Retinal pigment epithelial cell (primary cell): ENCODE results near the gene U2AF1.
"Not testable (repeated sequence)": the region's sequence is repeated elsewhere in the genome, so short reads cannot be mapped to it uniquely, and the experiment has no call there.

Experiments
- DNase-seq: peaks from one replicate; pipeline ENCODE4 v3.0.0-alpha.2; 2010; ENCODE audit warnings: low read depth
- H3K4me3 ChIP-seq: 2 replicates; pipeline ENCODE4 v1.5.1; 2011; ENCODE audit warnings: mild to moderate bottlenecking, low read length, control low read depth, moderate library complexity

Gene U2AF1

DNA sequence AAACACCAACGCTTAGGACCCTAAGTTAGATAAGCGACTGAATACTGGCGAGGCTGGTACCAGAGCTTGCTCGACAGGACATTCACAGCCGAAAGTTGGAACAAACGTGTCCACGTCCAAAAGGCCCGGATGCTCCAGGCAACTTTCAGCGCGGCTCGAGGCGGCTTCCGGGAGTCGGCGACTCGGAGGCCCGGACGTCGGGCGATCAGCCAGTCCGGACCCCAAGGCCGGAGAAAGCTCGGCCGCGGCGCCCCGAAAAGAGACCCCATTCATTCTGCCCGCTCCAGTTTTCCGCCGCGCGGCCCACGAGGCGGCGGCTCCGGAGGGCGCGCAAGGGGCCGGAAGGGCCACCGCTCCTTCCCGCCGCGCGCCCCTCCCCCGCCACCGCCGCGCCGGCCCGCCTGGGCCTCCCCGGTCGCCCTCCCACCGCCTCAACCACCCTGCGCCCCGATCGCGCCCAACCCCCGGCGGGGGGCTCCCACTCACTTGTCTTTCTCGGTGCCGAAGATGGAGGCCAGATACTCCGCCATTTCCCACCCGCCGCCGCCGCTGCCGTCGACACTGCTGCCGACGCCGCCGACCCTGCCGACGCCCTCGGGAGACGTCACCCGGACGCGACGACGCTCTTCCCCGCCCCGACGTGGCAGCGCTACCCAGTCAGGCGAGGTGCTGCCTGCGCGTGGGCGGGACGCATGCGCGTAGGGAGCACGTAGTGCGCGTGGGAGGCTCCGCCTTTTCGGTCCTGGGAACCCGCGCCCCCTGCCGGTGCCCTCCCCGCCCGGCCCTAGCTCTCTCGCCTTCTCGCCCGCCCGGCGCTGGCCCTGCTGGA is at the start of gene U2AF1:
U2AF1 (minus strand) TSS at position 606 of the 829 bp plus-strand sequence; CDS start at position 530, 76 bp downstream.
- not testable (repeated sequence) for DNase-seq
- peak within 1 kb of the TSS; percentile 49 for H3K4me3 ChIP-seq

- not testable (repeated sequence) for H3K4me3 ChIP-seq, DNase-seq
These were observed 46.2 kb upstream of the U2AF1 start for GRCh38 chr21:43153601-43154000.

DNA sequence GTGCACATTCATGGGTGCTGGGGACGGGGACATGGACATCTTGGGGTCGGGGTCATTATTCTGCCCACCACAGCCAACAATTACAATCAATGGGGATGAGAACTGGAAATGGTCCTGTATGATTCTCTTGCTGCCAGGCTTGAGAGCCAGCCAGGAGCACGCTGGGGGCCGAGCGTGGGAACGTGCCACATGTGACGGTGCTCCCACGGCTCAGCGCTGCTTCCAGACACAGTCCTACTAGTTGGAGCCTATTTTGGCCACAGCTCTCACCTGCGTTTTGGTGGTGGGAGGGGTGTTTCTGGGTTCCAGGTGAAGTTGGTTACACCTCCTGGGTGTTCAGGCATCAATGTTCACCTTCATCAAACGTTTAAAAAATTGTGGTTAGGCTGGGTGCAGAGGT is 42.0 kb upstream of the U2AF1 start:
- not testable (repeated sequence) for DNase-seq, H3K4me3 ChIP-seq

GRCh38 chr21:43147999-43148398 is 40.6 kb upstream of the U2AF1 start:
- not testable (repeated sequence) for DNase-seq, H3K4me3 ChIP-seq

DNA sequence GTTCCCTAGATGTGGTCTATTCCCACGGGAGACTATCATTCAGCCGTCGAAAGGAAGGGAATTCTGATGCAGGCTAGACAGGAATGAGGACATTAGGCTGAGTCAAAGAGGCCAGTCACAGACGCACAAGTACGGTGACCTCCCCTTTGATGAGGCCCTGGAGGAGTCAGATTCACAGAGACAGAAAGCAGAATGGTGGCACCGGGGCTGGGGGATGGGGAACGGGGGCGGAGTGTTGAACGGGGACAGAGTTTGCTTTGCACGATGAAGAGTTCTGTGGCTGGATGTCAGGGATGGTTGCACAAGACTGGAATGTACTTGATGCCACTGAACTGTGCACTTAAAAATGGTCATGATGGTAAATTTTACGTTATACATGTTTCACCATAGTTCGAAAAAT is 39.3 kb upstream of the U2AF1 start:
- not testable (repeated sequence) for DNase-seq, H3K4me3 ChIP-seq

- H3K4me3 ChIP-seq, DNase-seq: not testable (repeated sequence)
These were observed 34.0 kb upstream of the U2AF1 start for GRCh38 chr21:43141407-43141806.

- H3K4me3 ChIP-seq, DNase-seq: not testable (repeated sequence)
These were observed 31.6 kb upstream of the U2AF1 start for GRCh38 chr21:43138944-43139343.

DNA sequence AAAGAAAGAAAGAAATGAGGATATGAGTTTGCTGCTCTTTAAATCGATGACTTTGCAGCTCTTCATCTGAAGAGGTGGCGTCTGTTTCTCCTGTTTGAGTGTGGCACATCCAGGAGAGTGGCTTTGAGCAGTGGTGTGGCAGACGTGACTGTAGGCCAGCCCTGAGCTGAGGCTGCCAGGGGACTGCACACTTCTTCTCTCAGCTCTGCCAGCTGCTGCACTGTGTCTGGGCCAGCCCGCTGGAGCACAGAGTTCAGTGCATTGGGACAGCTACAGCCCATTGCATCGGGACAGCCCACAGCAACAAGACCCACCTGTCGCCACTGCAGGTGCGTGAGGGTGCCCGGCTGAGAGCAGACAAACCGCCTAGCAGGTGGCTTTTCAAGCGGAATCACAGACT is 27.1 kb upstream of the U2AF1 start:
- not testable (repeated sequence) for DNase-seq, H3K4me3 ChIP-seq

DNA sequence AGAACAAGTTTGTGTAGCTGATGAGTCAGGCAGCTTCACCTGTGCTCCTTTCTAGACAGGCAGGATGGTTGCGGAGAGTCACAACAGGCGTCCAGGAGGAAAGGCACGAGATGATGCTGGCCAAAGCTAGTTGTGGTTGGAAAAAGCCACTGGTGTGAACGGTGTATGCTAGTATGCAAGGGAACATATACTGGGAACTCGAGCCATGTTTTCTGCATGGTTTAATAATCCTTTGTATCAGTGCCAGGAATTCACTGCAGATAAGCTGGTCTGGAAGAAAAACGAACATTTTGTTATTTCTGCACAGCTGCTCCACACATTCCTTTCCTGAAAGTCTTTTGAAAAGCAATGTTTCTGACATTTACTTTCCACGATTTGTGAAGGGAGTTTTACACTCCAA is 22.7 kb upstream of the U2AF1 start:
- DNase-seq, H3K4me3 ChIP-seq: not testable (repeated sequence)

- DNase-seq, H3K4me3 ChIP-seq: not testable (repeated sequence)
These were observed 8.6 kb upstream of the U2AF1 start for GRCh38 chr21:43115956-43116355.

DNA sequence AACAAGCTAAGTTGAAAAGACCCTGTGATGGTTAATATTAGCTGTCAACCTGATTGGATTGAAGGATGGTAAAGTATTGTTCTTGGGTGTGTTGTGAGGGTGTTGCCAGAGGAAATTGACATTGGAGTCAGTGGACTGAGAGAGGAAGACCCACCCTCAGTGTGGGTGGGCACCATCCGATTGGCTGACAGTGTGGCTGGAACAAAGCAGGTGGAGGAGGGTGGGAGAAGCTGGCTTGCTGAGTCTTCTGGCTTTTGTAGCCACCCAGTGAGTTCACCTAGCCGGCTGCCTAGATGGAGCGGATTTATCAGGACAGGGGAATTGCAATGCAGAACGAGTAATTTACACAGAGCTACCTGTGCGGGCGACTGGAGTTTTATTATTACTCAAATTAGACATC is 7.1 kb upstream of the U2AF1 start:
- H3K4me3 ChIP-seq, DNase-seq: not testable (repeated sequence)

DNA sequence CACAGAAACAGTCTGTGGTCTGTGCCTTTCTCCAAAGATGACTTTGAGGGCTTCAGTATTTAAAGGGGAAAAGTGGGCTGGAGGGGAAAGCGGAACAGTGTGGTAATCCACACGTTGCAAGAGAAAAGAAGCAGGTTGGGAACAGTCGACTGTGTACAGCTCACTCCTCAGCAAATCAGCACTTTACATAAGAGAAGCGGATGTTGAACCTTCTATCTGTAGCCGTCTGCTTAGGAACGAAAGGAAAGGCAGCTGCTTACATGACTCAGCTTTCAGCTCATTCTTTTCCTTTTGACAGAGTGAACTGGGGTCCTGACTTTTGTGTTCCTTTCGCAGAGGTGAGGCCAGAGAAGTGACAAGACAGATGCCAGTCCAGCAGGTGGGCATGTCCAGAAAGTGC is 1.6 kb upstream of the U2AF1 start:
- H3K4me3 ChIP-seq, DNase-seq: not testable (repeated sequence)

DNA sequence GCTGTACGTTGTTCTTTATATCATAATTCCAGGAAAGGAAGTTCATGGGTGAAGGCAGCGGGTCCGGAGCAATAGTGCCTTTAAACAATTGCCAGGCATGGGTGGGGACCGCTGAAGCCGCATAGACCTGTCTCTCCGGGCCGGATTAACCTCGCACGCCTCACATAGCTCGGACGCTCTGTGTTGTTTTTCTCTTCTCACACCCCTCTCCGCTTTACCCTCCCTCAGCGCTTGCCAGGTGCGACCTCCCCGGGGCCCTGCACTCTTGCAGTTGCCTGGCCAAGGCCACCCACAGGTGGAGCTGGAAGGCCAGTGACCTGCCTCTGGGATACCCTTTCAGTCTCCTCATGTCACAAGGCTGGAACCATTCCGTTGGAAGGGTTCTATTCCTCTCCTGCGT is 807 bp upstream of the U2AF1 start:
- DNase-seq, H3K4me3 ChIP-seq: not testable (repeated sequence)

DNA sequence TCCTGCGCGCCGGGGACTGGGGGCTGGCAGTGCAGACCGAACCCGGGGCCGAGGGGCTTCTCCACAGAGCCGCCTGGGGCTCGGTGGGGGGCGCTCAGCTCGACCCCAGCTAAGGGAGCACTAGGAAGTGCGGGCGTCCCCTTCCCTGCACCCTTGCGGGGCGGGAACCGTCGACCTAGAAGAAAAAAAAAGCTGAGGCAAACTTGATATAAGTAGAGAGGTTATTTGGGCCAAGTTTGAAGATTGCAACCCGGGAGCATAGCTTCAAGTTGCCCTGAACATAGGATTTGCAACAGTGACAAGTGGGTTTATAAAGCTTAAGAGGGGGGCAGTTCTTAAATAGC is 396 bp upstream of the U2AF1 start:
- not testable (repeated sequence) for DNase-seq, H3K4me3 ChIP-seq

DNA sequence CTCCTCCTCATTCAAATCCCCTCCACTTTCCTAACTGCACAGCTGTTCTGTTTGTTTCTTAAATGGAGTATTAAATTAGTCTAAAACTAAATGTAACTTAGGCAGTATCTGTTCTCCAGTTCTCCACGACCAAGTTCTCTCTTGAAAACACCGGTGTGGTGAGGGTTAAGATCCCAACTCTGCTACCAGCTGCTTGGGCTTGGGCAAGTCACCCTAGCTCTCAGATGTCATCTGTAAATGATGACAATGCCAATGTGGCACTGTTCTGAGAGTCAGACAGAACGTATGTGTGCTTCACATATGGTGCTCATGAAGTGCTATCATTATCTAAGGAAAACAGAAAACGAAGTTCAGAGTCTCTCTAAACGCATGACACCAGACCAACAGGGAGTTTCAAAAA is 2.7 kb downstream of the U2AF1 start:
- not testable (repeated sequence) for H3K4me3 ChIP-seq, DNase-seq

DNA sequence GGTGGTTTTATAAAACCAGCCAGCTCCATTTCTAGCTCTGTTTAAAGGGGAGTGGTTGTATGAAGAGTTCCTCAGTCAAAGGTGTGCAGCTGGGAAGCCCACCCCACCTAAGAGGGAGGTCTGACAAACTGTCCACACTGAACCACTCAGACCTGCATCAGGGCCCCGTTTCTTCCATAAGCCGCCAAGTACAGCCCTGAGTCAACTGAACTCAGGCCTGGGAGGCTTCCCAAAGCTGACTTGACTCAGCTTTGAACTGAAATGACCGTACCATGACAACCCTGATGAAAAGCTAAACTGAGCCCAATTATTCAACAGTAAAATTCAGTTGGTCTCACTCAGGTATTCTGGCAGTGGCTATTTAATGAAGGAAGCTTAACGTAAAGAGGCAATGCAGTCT is 5.1 kb downstream of the U2AF1 start:
- not testable (repeated sequence) for DNase-seq, H3K4me3 ChIP-seq

DNA sequence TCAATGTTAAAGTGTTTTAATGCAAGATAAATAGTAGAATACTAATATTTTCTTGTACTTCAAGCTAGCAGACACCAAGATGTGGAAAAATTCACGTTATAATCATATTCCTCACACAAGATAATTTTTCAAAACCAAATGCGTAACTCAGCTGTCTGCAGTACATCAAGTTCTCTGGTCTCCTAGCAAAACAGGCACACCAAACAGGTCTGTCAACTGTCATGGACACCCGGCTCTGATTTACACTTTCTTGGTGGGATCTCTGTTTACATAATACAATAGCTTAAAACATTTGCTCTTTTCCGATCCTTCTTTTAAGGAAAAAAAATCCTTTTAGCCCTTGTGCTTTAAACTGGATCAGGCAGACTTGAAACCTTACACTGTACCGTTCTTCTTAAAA is 5.7 kb downstream of the U2AF1 start:
- not testable (repeated sequence) for H3K4me3 ChIP-seq, DNase-seq

DNA sequence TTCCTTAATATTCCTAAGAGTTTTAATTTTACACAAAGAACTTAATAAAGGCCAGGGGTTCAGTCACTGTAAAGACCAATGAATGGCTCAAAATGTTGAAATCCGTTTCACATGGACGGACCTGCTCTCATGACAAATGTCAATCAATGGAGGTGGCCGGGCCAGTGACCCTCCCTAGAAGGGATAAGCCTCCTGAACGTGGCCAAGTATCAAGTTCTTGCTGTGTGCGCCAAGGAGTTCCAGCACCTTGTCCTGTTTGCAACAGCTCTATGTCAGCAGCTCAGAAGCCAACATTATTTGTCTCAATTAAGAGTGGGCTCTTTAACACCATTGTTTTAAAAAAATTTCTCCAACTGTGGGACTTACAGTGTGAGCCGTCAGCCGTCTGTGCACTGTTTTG is 6.4 kb downstream of the U2AF1 start:
- not testable (repeated sequence) for H3K4me3 ChIP-seq, DNase-seq

GRCh38 chr21:43091979-43092614 is 15.3 kb downstream of the U2AF1 start:
- not testable (repeated sequence) for DNase-seq, H3K4me3 ChIP-seq

DNA sequence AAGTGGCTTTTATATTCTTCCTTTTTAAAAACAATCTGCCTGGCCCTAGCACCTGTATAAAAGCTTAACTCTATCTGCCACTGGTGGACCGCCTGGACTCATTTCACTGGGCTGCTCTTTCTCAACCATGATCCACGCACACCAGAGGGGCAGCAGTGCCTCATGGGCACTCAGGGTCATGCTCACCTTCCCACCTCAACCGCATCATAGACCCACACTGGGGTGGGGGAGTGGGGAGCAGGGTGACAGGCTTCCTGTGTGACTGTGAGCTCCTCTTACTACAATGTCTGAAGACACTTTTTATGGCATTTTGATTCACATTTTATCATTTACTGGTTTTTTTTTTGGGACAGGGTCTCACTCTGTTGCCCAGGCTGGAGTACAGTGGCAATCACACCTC is 16.4 kb downstream of the U2AF1 start:
- not testable (repeated sequence) for H3K4me3 ChIP-seq, DNase-seq

DNA sequence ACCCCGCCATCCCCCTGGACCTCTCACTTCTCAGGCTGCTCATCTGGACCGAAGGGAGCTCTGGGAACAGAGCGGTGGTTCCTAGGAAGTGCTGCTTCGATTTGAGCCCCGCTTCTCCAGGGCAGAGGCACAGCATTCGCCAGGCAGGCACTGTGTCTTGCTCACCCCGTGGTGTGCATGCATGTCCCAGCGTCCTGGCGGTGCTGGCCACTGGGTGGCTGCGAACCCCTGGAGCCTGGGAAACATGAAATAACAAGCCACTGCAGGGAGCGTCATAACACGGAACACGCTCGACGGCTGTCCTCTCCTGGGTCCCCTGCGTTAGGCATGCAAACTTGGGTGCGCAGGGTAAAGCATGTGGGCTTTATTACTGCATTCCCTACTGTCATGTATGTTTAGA is 17.9 kb downstream of the U2AF1 start:
- H3K4me3 ChIP-seq, DNase-seq: not testable (repeated sequence)
